GM12878 (cell line): Measurements from ENCODE around the gene COL17A1. TPM values are rescaled to one million over a fixed set of nuclear protein-coding genes. Genes with fewer than 3 reads are reported as not detected.

Source experiments
- ATAC-seq: fragments of 200-7000 bp; cut with Tn5 transposase; 3 replicates; pipeline ENCODE4 v1.9.1; 2020; ENCODE audit warnings: mild to moderate bottlenecking, moderate library complexity
- BruUV-seq: library from RNA; stranded (reverse); fragments of 400-500 nt; replicated peaks from 2 replicates; lab custom pipeline; 2021; lab: Mats Ljungman, UMichigan
- CTCF ChIA-PET: fragments of 300-600 bp; sonication (Branson Sonifier 250); formaldehyde crosslinking; extraction: SDS; loops from one replicate; lab custom pipeline; 2021; ENCODE audit warnings: inconsistent platforms; lab: Yijun Ruan, JAX
- POLR2A ChIA-PET: fragments of 350-600 bp; formaldehyde crosslinking; extraction: SDS; loops from one replicate; lab custom pipeline; 2021; ENCODE audit warnings: inconsistent platforms; lab: Charles Lee
- RAD21 ChIA-PET: fragments of 300-600 bp; sonication (Branson Sonifier 250); formaldehyde crosslinking; loops from one replicate; lab custom pipeline; 2023; ENCODE audit warnings: antibody characterized with exemption; ENCODE audit not compliant: unreplicated experiment; lab: Charles Lee
- SMC1A ChIA-PET: fragments of 300-600 bp; sonication (Branson Sonifier 250); formaldehyde crosslinking; loops from one replicate; lab custom pipeline; 2023; ENCODE audit not compliant: unreplicated experiment, uncharacterized antibody; lab: Charles Lee
- DNase-seq: peaks from one replicate; pipeline ENCODE4 v3.0.0-alpha.2; 2011; ENCODE audit warnings: low read depth, low spot score
- FAIRE-seq: peaks from 3 replicates; lab custom pipeline; 2011; peaks lifted over from hg19 to GRCh38; lab: Jason Lieb, UNC
- H2AFZ ChIP-seq: 2 replicates; pipeline ENCODE4 v1.6.0; 2011; ENCODE audit warnings: low read depth, low read length, control low read depth; ENCODE audit not compliant: control insufficient read depth
- H3K27ac ChIP-seq: 2 replicates; pipeline ENCODE4 v1.5.1; 2011; ENCODE audit warnings: control low read depth; ENCODE audit not compliant: control insufficient read depth, insufficient read depth
- H3K27me3 ChIP-seq, 2 experiments: replicated peaks in 1 of 2; 2 replicates each; pipeline versions ENCODE4 v1.6.0 to v1.6.1; 2011; ENCODE audit warnings: low read length in 1 of 2; ENCODE audit not compliant: control insufficient read depth in 2 of 2, insufficient read depth in 2 of 2
- H3K36me3 ChIP-seq, 2 experiments: 2 replicates each; pipeline ENCODE4 v1.5.1; 2011; ENCODE audit warnings: low read length in 1 of 2; ENCODE audit not compliant: control insufficient read depth in 2 of 2, insufficient read depth in 2 of 2
- H3K4me1 ChIP-seq: 2 replicates; pipeline ENCODE4 v1.6.1; 2011; ENCODE audit warnings: mild to moderate bottlenecking, low read length, moderate library complexity, mixed read lengths; ENCODE audit not compliant: control insufficient read depth, insufficient read depth
- H3K4me2 ChIP-seq: 2 replicates; pipeline ENCODE4 v1.6.0; 2011; ENCODE audit warnings: control low read depth; ENCODE audit not compliant: control insufficient read depth, insufficient read depth
- H3K4me3 ChIP-seq: fragments of 200-600 bp; sonication (generic); 2 replicates; pipeline ENCODE4 v1.5.1; 2016
- H3K79me2 ChIP-seq: 2 replicates; pipeline ENCODE4 v1.6.0; 2011; ENCODE audit warnings: low read length; ENCODE audit not compliant: control insufficient read depth, insufficient read depth
- H3K9ac ChIP-seq: 2 replicates; pipeline ENCODE4 v1.8.0; 2011; ENCODE audit warnings: low read length, control low read depth, mixed read lengths; ENCODE audit not compliant: control insufficient read depth, insufficient read depth
- H3K9me3 ChIP-seq: replicated peaks from 3 replicates; pipeline ENCODE4 v1.5.1; 2011; ENCODE audit warnings: mild to moderate bottlenecking, low read length; ENCODE audit not compliant: control insufficient read depth, insufficient read depth
- H4K20me1 ChIP-seq: 2 replicates; pipeline ENCODE4 v1.6.0; 2011; ENCODE audit not compliant: control insufficient read depth, insufficient read depth
- CBFB ChIP-seq: IDR thresholded peaks from 2 replicates; pipeline ENCODE4 v1.6.1; 2016; ENCODE audit warnings: antibody characterized with exemption, low read depth
- CEBPB ChIP-seq, 2 experiments: fragments of 150-350 bp in 1 of 2; IDR thresholded peaks; 2 replicates each; pipeline ENCODE4 v1.6.1; 2012 to 2014; ENCODE audit warnings: low read depth in 2 of 2, low read length in 2 of 2, borderline replicate concordance in 1 of 2, inconsistent platforms in 1 of 2
- FOXK2 ChIP-seq: fragments of 450-650 bp; IDR thresholded peaks from 2 replicates; pipeline ENCODE4 v1.6.1; 2017; ENCODE audit warnings: mild to moderate bottlenecking, moderate library complexity
- GABPA ChIP-seq: IDR thresholded peaks from 2 replicates; pipeline ENCODE4 v1.6.1; 2014; ENCODE audit warnings: antibody characterized with exemption, low read depth, mild to moderate bottlenecking, inconsistent platforms
- IRF3 ChIP-seq: fragments of 450-650 bp; IDR thresholded peaks from 2 replicates; pipeline ENCODE4 v1.6.1; 2014; ENCODE audit warnings: mild to moderate bottlenecking
- KLF5 ChIP-seq: fragments of 450-650 bp; IDR thresholded peaks from 2 replicates; pipeline ENCODE4 v1.6.1; 2014; ENCODE audit warnings: mild to moderate bottlenecking; ENCODE audit not compliant: partially characterized antibody
- MYC ChIP-seq: IDR thresholded peaks from 2 replicates; pipeline ENCODE4 v1.6.1; 2011; ENCODE audit warnings: mild to moderate bottlenecking, low read length, moderate library complexity, inconsistent platforms; ENCODE audit not compliant: insufficient read depth, insufficient replicate concordance, insufficient read length, severe bottlenecking
- NR2C2 ChIP-seq: IDR thresholded peaks from 2 replicates; pipeline ENCODE4 v1.6.1; 2011; ENCODE audit warnings: borderline replicate concordance, low read depth; ENCODE audit not compliant: control insufficient read depth, insufficient read length
- NR2F1 ChIP-seq: fragments of 450-650 bp; conservative IDR thresholded peaks from 2 replicates; pipeline ENCODE4 v1.6.1; 2017; ENCODE audit warnings: mild to moderate bottlenecking
- ZBTB4 ChIP-seq: fragments of 450-650 bp; formaldehyde crosslinking; IDR thresholded peaks from 2 replicates; pipeline ENCODE4 v1.4.0; 2022; ENCODE audit warnings: mild to moderate bottlenecking, moderate library complexity
- ZNF274 ChIP-seq: IDR thresholded peaks from one replicate; pipeline ENCODE4 v1.8.0; 2011; ENCODE audit not compliant: insufficient read length, insufficient read depth
- WGBS: methylation state at CpG from one replicate; pipeline ENCODE4 v1.1.6; 2016; ENCODE audit warnings: low lambda C conversion rate; ENCODE audit not compliant: insufficient replicate concordance, insufficient coverage; ENCODE audit errors: missing lambda C conversion rate; 5-methylcytosine and 5-hydroxymethylcytosine counted together
- in situ Hi-C: fragments of 300-500 bp; cut with MboI; formaldehyde crosslinking; loops from 9 replicates; pipeline ENCODE4 v1.14.3; 2018; ENCODE audit warnings: mixed read lengths
- intact Hi-C: fragments of 100-400 bp; cut with micrococcal nuclease; formaldehyde crosslinking; loops from one replicate; pipeline ENCODE4 v1.14.2; 2022; ENCODE audit not compliant: unreplicated experiment
- polyA plus RNA-seq, 11 experiments: library from polyadenylated mRNA; depleted of rRNA in 4 of 11; unstranded in 6 of 11; stranded (reverse) in 5 of 11; fragments of >200 nt; fragmentation: Nextera tagmentation in 4 of 11; fragmentation: Illumina TruSeq in 1 of 11; extraction: Ambion mirVana in 4 of 11; extraction: Trizol in 1 of 11; gene quantifications; 1 replicate in 1 of 11; 2 replicates in 10 of 11; pipeline versions ENCODE4 v1.2.1 to v1.2.3, GENCODE V29; 2011 to 2016; ENCODE audit warnings: inconsistent platforms in 2 of 11, missing spikeins in 2 of 11, low read depth in 1 of 11
- total RNA-seq, 4 experiments: library from RNA; depleted of rRNA in 3 of 4; stranded (reverse); fragments of >200 nt in 3 of 4; fragmentation: Illumina TruSeq in 1 of 4; extraction: Trizol in 1 of 4; gene quantifications; 2 replicates each; pipeline versions ENCODE4 v1.2.1 to v1.2.3, GENCODE V29; 2013 to 2021

The COL17A1 gene
- total and polyA plus RNA-seq, 10 of the 15 experiments (the other 5 are each of a cell fraction or from before 2014, with no cell fraction given) = 0.08 to 0.22 TPM; not detected in 8

GRCh38 chr10:104096692-104097091 lies 11.0 kb upstream of the COL17A1 start:
- Histone ChIP-seq H3K9me3 (no peaks in the 10 kb centered on the region; the same call in 1 of the 3 replicates), H3K36me3 (no peaks in the 10 kb centered on the region), H3K9ac (no peak overlapping the region), H3K4me2 (no peak overlapping the region), H3K4me3 (no peak overlapping the region), H2AFZ (no peak overlapping the region), H3K27ac (no peak overlapping the region), H3K79me2 (no peaks in the 10 kb centered on the region), H3K4me1 (no peaks in the 10 kb centered on the region), H3K27me3 (no peaks in the 10 kb centered on the region), H4K20me1 (no peaks in the 10 kb centered on the region)
- ChIA-PET SMC1A (interaction anchor here (0.9 to 1.6 kb wide), 2 partner anchors 12 to 114 kb away, joined by 3 to 4 read pairs; no protein-coding TSS in a partner anchor), RAD21 (no interaction called here), POLR2A (no interaction called here), CTCF (no interaction called here)
- in situ Hi-C loops = no loop called here
- ATAC-seq = no peak
- DNase-seq = no peak
- intact Hi-C loops = no loop called here
- FAIRE-seq = no peak
- no TSS peak for BruUV-seq
- WGBS = 48% methylated on average over 2 of the region's 2 CpGs
- TF ChIP-seq NR2F1 (no peak), GABPA (no peak), KLF5 (no peak), FOXK2 (no peak), IRF3 (no peak), MYC (no peak), NR2C2 (no peak), CEBPB (IDR thresholded peaks at IDR 0.05; ENCODE audit: borderline replicate concordance in 1 of 2, low read depth in 2 of 2, low read length in 2 of 2) (no peak), ZBTB4 (CRISPR knock-in tag) (no peak), CBFB (no peak), ZNF274 (no peak)
- TF ChIP-seq, all 136 proteins: peak for 0
